SW480 (cell line): ENCODE measurements around the gene NDRG2.

Source experiments
- DNase-seq: peaks from one replicate; pipeline ENCODE4 v3.0.0-alpha.2; 2016; ENCODE audit warnings: low spot score

The NDRG2 gene

GRCh38 chr14:20969336-20969735 lies 55.5 kb downstream of the NDRG2 start:
- no peak for DNase-seq
